GM23248 (cell line): Measurements from ENCODE around the gene KRTAP5-9. TPM values are rescaled to one million over a fixed set of nuclear protein-coding genes. Genes with fewer than 3 reads are reported as not detected.
"Not testable (repeated sequence)": the region's sequence is repeated elsewhere in the genome, so short reads cannot be mapped to it uniquely, and the experiment has no call there.

ENCODE experiments used
- DNase-seq: peaks from one replicate; pipeline ENCODE4 v3.0.0-alpha.2; 2015
- H2AFZ ChIP-seq: fragments of 200-600 bp; sonication (generic); 2 replicates; pipeline ENCODE4 v1.6.1; 2016; ENCODE audit warnings: antibody characterized with exemption
- H3F3A ChIP-seq: fragments of 200-600 bp; sonication (generic); 2 replicates; pipeline ENCODE4 v1.6.1; 2016; ENCODE audit warnings: mild to moderate bottlenecking, antibody characterized with exemption, mixed run types; ENCODE audit not compliant: insufficient read depth
- H3K27ac ChIP-seq: fragments of 200-600 bp; sonication (generic); 2 replicates; pipeline ENCODE4 v1.5.1; 2016; ENCODE audit warnings: mild to moderate bottlenecking
- H3K27me3 ChIP-seq: fragments of 200-600 bp; sonication (generic); replicated peaks from 2 replicates; pipeline ENCODE4 v1.6.1; 2016; ENCODE audit warnings: mild to moderate bottlenecking; ENCODE audit not compliant: insufficient read depth
- H3K36me3 ChIP-seq: fragments of 200-600 bp; sonication (generic); 2 replicates; pipeline ENCODE4 v1.6.1; 2016; ENCODE audit warnings: low read depth, mild to moderate bottlenecking
- H3K4me1 ChIP-seq: fragments of 200-600 bp; sonication (generic); 2 replicates; pipeline ENCODE4 v1.6.1; 2016; ENCODE audit warnings: mild to moderate bottlenecking; ENCODE audit not compliant: insufficient read depth
- H3K4me2 ChIP-seq: fragments of 200-600 bp; sonication (generic); one replicate; pipeline ENCODE4 v1.6.1; 2016; ENCODE audit warnings: mild to moderate bottlenecking; ENCODE audit not compliant: unreplicated experiment
- H3K4me3 ChIP-seq: fragments of 200-600 bp; sonication (generic); 2 replicates; pipeline ENCODE4 v1.5.1; 2016; ENCODE audit warnings: mild to moderate bottlenecking
- H3K79me2 ChIP-seq: fragments of 200-600 bp; sonication (generic); 2 replicates; pipeline ENCODE4 v1.6.1; 2016; ENCODE audit warnings: mild to moderate bottlenecking; ENCODE audit not compliant: insufficient read depth
- H3K9ac ChIP-seq: fragments of 200-600 bp; sonication (generic); 2 replicates; pipeline ENCODE4 v1.6.1; 2016; ENCODE audit warnings: mild to moderate bottlenecking
- H3K9me2 ChIP-seq: fragments of 200-600 bp; sonication (generic); 2 replicates; pipeline ENCODE4 v1.6.1; 2016; ENCODE audit warnings: mixed run types, mild to moderate bottlenecking, moderate library complexity; ENCODE audit not compliant: insufficient read depth
- H3K9me3 ChIP-seq: fragments of 200-600 bp; sonication (generic); one replicate; pipeline ENCODE4 v1.6.1; 2017; ENCODE audit warnings: low read depth
- H4K20me1 ChIP-seq: fragments of 200-600 bp; sonication (generic); 2 replicates; pipeline ENCODE4 v1.6.0; 2016; ENCODE audit not compliant: insufficient read depth
- EZH2 ChIP-seq: fragments of 200-600 bp; sonication (generic); IDR thresholded peaks from 2 replicates; pipeline ENCODE4 v1.6.1; 2018; ENCODE audit warnings: antibody characterized with exemption, mild to moderate bottlenecking; ENCODE audit not compliant: insufficient read depth, poor library complexity, severe bottlenecking
- EZH2phosphoT487 ChIP-seq: fragments of 200-600 bp; sonication (generic); IDR thresholded peaks from 2 replicates; pipeline ENCODE4 v1.6.1; 2018; ENCODE audit warnings: antibody characterized with exemption, moderate library complexity, mild to moderate bottlenecking, low read depth; ENCODE audit not compliant: insufficient read depth
- WGBS, 2 experiments: methylation state at CpG; one replicate each; pipeline ENCODE4 v1.1.6; 2015 to 2017; ENCODE audit warnings: low lambda C conversion rate in 2 of 2, low coverage in 1 of 2; ENCODE audit errors: missing lambda C conversion rate in 2 of 2; 5-methylcytosine and 5-hydroxymethylcytosine counted together
- in situ Hi-C: fragments of 300-500 bp; cut with MboI; formaldehyde crosslinking; loops from 2 replicates; pipeline ENCODE4 v1.15.0; 2020
- polyA plus RNA-seq: library from polyadenylated mRNA; unstranded; fragments of >200 nt; fragmentation: Nextera tagmentation; extraction: Ambion mirVana; gene quantifications from 2 replicates; pipeline ENCODE4 v1.2.1, GENCODE V29; 2016
- total RNA-seq: library from RNA; depleted of rRNA; stranded (reverse); fragments of >200 nt; shearing (Covaris generic); gene quantifications from 2 replicates; pipeline ENCODE4 v1.2.3, GENCODE V29; 2014

The KRTAP5-9 gene
- total and polyA plus RNA-seq, 2 experiments from 2014 or later = not detected

DNA sequence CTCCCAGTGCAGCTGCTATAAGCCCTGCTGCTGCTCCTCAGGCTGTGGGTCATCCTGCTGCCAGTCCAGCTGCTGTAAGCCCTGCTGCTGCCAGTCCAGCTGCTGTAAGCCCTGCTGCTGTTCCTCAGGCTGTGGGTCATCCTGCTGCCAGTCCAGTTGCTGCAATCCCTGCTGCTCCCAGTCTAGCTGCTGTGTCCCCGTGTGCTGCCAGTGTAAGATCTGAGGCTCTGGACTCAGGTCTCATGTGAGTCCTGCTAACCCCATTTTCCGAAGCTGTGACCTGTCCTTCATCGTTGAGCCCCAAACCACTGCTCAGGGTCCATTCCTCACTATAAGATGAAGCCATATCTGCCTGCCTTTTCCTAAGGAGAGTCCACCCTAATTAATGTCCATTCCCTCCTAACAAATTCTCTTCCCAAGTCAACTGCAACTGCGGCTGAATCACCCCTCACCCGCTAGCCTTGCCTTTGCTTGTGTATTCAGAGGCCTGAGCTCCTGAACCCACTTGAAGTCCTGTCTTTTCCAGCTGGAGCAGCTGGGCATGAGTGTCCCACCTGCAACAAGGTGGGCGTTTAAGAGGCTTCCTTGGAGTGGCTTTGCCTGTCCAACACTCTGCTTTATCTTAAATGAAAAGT, 20.5 kb upstream of the KRTAP5-9 start:
- Histone ChIP-seq H4K20me1 (no peaks in the 10 kb centered on the region), H3K4me2 (no peak overlapping the region), H3K9me2 (no peaks in the 10 kb centered on the region), H3F3A (no peaks in the 10 kb centered on the region), H3K9ac (no peak overlapping the region), H3K79me2 (no peaks in the 10 kb centered on the region), H3K4me3 (no peak overlapping the region), H3K9me3 (no peaks in the 10 kb centered on the region), H3K36me3 (no peaks in the 10 kb centered on the region), H3K27me3 (peaks cover 2% of the 10 kb centered on the region; the same call in 1 of the 2 replicates), H3K4me1 (no peaks in the 10 kb centered on the region), H2AFZ (no peak overlapping the region), H3K27ac (no peak overlapping the region)
- in situ Hi-C loops = no loop called here
- 52 to 54% methylated on average over 6 of the region's 6 CpGs for WGBS, 2 experiments
- no peak for TF ChIP-seq EZH2phosphoT487
- no peak for TF ChIP-seq EZH2
- no peak for DNase-seq

DNA sequence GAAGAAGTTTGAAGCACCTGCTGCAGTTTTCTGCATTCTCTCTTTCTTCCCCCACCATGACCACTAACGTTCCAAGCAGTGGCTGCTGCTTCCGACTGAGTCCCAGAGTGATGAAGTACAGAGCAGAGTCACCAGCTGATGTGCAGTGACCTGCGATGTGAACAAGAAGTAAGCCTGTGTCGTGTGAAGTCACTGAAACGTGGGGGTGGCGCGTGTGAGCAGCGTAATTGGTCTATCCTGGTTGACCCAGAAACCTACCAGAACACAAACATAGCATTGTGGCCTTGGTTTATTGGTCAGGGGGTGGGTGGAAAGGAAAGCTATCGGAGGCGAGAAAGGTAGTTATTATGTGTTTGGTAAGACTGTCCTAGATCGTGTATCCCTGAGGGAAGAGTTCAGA, 17.6 kb upstream of the KRTAP5-9 start:
- Histone ChIP-seq H4K20me1 (no peaks in the 10 kb centered on the region), H3K4me1 (no peaks in the 10 kb centered on the region), H3K27ac (no peak overlapping the region), H2AFZ (no peak overlapping the region), H3K4me2 (no peak overlapping the region), H3K9ac (no peak overlapping the region), H3K9me3 (no peaks in the 10 kb centered on the region), H3F3A (no peaks in the 10 kb centered on the region), H3K79me2 (no peaks in the 10 kb centered on the region), H3K36me3 (no peaks in the 10 kb centered on the region), H3K9me2 (no peaks in the 10 kb centered on the region), H3K27me3 (no peaks in the 10 kb centered on the region), H3K4me3 (no peak overlapping the region)
- WGBS, 2 experiments = 60 to 63% methylated on average over 11 of the region's 11 CpGs
- no peak for TF ChIP-seq EZH2
- TF ChIP-seq EZH2phosphoT487 = no peak
- DNase-seq = no peak
- in situ Hi-C loops = no loop called here

DNA sequence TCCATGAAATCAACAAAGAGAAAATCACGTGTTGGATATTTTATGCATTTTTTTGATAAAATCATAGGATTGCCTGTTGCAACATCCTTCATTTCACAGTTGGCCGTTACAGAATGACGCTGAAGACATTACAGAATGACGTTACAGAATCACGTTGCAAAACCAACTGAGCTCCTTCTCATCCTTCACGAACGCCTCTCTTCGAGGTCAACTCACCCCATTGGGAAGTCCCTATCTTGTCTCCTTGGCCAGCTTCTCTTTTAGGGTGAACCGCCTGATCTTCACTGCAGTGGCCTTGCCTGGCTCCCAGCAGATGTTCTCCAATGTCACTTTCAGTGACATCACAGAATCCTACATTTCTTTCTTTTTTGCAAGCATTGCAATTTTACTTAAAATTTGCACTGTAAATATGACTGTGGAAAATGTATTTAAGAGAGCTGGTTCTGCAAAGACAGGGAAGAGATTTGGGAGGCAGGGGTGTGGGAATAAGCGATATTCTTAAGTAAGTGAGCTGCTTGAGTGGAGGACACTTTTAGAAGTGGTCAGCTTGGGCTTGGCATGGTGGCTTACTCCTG, 16.1 kb upstream of the KRTAP5-9 start:
- Histone ChIP-seq H3K9ac (no peak overlapping the region), H3K27me3 (no peaks in the 10 kb centered on the region; the same call in 1 of the 2 replicates), H3K4me3 (no peak overlapping the region), H3F3A (no peaks in the 10 kb centered on the region), H3K9me2 (no peaks in the 10 kb centered on the region), H3K36me3 (no peaks in the 10 kb centered on the region), H2AFZ (no peak overlapping the region), H3K4me2 (no peak overlapping the region), H3K4me1 (no peaks in the 10 kb centered on the region), H4K20me1 (no peaks in the 10 kb centered on the region), H3K27ac (no peak overlapping the region), H3K9me3 (no peaks in the 10 kb centered on the region), H3K79me2 (no peaks in the 10 kb centered on the region)
- no peak for DNase-seq
- no peak for TF ChIP-seq EZH2
- no peak for TF ChIP-seq EZH2phosphoT487
- in situ Hi-C loops = no loop called here
- 58 to 76% methylated on average over 10 of the region's 10 CpGs for WGBS, 2 experiments

DNA sequence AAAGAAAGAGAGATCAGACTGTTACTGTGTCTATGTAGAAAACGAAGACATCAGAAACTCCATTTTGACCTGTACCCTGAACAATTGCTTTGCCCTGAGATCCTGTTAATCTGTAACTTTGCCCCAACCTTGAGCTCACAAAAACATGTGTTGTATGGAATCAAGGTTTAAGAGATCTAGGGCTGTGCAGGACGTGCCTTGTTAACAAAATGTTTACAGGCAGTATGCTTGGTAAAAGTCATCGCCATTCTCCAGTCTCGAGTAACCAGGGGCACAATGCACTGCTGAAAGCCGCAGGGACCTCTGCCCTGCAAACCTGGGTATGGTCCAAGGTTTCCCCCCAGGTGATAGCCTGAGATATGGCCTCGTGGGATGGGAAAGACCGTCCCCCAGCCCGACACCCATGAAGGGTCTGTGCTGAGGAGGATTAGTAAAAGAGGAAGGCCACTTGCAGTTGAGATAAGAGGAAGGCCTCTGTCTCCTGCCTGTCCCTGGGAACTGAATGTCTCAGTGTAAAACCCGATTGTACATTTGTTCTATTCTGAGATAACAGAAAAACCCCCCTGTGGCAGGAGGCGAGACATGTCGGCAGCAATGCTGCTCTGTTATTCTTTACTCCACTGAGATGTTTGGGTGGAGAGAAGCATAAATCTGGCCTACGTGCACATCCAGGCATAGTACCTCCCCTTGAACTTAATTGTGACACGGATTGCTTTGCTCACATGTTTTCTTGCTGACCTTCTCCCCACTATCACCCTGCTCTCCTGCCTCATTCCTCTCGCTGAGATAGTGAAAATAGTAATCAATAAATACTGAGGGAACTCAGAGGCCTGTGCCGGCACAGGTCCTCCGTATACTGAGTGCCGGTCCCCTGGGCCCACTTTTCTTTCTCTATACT, 13.3 kb upstream of the KRTAP5-9 start:
- WGBS, 2 experiments = 40 to 46% methylated on average over 17 of the region's 17 CpGs
- H3K27me3 ChIP-seq = not testable (repeated sequence)

More for the DNA sequence above, 13.3 kb upstream of the KRTAP5-9 start:
- H3K27ac ChIP-seq, H3F3A ChIP-seq, H3K4me1 ChIP-seq, in situ Hi-C loops, H2AFZ ChIP-seq, H3K9me2 ChIP-seq, H3K9ac ChIP-seq, DNase-seq, H3K36me3 ChIP-seq, H3K4me2 ChIP-seq, H3K4me3 ChIP-seq, H3K79me2 ChIP-seq, H3K9me3 ChIP-seq, H4K20me1 ChIP-seq: not testable (repeated sequence)
